ENCODE results near the gene CCDC149.

DNA sequence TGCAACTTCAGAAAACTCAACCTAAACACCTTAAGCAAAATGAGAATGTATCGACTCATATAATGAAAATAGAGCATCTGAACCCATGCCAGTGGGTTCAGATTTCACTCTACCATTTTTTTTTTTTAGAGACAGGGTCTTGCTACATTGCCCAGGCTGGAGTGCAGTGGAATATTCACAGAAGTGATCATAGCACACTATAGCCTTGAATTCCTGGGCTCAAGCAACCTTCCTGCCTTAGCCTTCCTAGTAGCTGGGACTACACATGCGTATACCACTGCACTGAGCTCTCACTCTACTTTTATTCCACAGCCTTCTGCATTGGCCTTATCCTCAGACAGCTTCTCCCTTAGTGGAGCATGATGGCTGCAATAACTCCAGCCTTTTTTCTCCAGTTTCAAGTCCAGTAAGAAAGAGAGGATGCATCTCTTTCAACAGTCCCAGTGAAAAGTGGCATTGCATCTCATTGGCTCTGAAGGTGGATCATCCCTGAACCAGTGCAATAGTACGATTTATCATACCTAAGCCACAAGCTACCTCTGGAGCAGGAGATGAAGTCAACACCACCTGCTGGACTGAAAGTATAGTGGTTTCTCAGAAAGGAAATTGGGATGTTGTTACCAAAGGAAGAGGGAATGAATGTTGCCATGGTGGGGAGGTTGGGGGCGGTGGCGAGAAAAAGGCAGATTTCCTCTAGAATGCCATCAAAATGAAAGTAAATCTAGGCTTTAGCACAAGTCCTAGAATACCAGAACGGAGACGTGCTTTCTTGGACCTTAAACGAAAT lies 119.4 kb downstream of the CCDC149 start:
- no peak for TF ChIP-seq POLR2AphosphoS5 (IDR thresholded peaks at IDR 0.05; ENCODE audit: insufficient read depth in 1 of 2, low read depth in 1 of 2)
- TF ChIP-seq, protein P1, sequence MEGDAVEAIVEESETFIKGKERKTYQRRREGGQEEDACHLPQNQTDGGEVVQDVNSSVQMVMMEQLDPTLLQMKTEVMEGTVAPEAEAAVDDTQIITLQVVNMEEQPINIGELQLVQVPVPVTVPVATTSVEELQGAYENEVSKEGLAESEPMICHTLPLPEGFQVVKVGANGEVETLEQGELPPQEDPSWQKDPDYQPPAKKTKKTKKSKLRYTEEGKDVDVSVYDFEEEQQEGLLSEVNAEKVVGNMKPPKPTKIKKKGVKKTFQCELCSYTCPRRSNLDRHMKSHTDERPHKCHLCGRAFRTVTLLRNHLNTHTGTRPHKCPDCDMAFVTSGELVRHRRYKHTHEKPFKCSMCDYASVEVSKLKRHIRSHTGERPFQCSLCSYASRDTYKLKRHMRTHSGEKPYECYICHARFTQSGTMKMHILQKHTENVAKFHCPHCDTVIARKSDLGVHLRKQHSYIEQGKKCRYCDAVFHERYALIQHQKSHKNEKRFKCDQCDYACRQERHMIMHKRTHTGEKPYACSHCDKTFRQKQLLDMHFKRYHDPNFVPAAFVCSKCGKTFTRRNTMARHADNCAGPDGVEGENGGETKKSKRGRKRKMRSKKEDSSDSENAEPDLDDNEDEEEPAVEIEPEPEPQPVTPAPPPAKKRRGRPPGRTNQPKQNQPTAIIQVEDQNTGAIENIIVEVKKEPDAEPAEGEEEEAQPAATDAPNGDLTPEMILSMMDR (IDR thresholded peaks at IDR 0.05) = no peak

Data from vagina (tissue), 2 donors.